ENCODE results near the gene LYPD6B.

GRCh38 chr2:149235816-149236375, 197.4 kb downstream of the LYPD6B start:
- TF ChIP-seq, protein P1, sequence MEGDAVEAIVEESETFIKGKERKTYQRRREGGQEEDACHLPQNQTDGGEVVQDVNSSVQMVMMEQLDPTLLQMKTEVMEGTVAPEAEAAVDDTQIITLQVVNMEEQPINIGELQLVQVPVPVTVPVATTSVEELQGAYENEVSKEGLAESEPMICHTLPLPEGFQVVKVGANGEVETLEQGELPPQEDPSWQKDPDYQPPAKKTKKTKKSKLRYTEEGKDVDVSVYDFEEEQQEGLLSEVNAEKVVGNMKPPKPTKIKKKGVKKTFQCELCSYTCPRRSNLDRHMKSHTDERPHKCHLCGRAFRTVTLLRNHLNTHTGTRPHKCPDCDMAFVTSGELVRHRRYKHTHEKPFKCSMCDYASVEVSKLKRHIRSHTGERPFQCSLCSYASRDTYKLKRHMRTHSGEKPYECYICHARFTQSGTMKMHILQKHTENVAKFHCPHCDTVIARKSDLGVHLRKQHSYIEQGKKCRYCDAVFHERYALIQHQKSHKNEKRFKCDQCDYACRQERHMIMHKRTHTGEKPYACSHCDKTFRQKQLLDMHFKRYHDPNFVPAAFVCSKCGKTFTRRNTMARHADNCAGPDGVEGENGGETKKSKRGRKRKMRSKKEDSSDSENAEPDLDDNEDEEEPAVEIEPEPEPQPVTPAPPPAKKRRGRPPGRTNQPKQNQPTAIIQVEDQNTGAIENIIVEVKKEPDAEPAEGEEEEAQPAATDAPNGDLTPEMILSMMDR (IDR thresholded peaks at IDR 0.05; ENCODE audit: extremely low read depth in 1 of 2, insufficient read depth in 1 of 2, low read depth in 1 of 2, low read length in 2 of 2): no peak
- TF ChIP-seq POLR2A (IDR thresholded peaks at IDR 0.05; ENCODE audit: low read depth, low read length): no peak
- no peak for TF ChIP-seq EZH2 (IDR thresholded peaks at IDR 0.05; ENCODE audit: borderline replicate concordance, low read depth, low read length, severe bottlenecking)
- TF ChIP-seq POLR2AphosphoS5 (IDR thresholded peaks at IDR 0.05; ENCODE audit: insufficient read depth, low read depth, low read length): no peak
- no peak for TF ChIP-seq MYC (IDR thresholded peaks at IDR 0.05; ENCODE audit: low read depth, low read length)
- TF ChIP-seq MAX (IDR thresholded peaks at IDR 0.05; ENCODE audit: insufficient read depth, insufficient read length): no peak
- TF ChIP-seq GATA2 (IDR thresholded peaks at IDR 0.05; ENCODE audit: insufficient read depth, insufficient read length, low read depth, low read length): no peak
- no peak for TF ChIP-seq JUN (IDR thresholded peaks at IDR 0.05; ENCODE audit: borderline replicate concordance, insufficient read depth, insufficient read length, low read depth)

Data from endothelial cell of umbilical vein (primary cell).